Measurements from ENCODE around the gene ABCC1.

ABCC1 gene

DNA sequence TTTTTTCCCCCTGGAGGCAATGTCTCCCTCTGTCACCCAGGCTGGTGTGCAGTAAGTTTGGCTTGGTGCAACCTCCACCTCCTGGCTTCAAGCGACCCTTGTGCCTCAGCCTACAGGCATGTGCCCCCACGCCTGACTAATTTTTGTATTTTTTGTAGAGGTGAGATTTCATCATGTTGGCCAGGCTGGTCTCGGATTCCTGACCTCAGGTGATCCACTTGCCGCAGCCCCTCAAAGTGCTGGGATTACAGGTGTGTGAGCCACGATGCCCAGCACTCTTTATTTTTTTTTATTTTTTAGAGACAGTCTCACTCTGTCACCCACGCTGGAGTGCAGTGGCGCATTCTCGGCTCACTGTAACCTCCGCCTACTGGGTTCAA lies 160.7 kb downstream of the ABCC1 start:
- H3K4me3 ChIP-seq (ENCODE audit: insufficient read depth, low read depth, low read length, poor library complexity, severe bottlenecking): no peak overlapping the region
- H3K27ac ChIP-seq (ENCODE audit: insufficient read depth, low read length, poor library complexity, severe bottlenecking): no peak overlapping the region
- DNase-seq: no peak
- peaks cover 75% of the 10 kb centered on the region for H3K36me3 ChIP-seq (ENCODE audit: control insufficient read depth, insufficient read depth, low read length)
- H3K27me3 ChIP-seq (replicated peaks; ENCODE audit: control insufficient read depth, insufficient read depth, low read length, poor library complexity, severe bottlenecking): no peaks in the 10 kb centered on the region
- H3K9me3 ChIP-seq (ENCODE audit: control insufficient read depth, low read length): no peaks in the 10 kb centered on the region
- no peaks in the 10 kb centered on the region for H3K4me1 ChIP-seq (ENCODE audit: control insufficient read depth, insufficient read depth, low read length, poor library complexity, severe bottlenecking)

DNA sequence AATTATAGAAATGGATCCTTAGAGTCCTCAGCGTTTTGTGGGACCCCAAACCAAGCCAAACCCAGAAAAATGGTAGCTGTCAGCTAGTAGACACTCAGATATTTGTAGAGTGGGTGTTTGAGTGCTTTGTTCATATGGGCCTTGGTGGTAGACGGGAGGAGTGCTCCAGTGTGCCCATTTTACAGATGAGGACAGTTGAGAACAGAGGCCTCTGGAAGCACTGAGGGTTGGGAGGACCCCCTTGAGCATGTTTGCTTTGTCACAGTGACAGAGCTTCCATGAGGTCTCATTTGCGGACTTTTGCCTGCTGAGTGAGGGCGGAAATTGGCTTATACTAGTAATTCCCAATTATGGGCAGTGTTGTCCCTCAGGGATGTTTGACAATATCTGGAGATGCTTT lies 162.2 kb downstream of the ABCC1 start:
- Histone ChIP-seq H3K27me3 (replicated peaks; ENCODE audit: control insufficient read depth, insufficient read depth, low read length, poor library complexity, severe bottlenecking) (no peaks in the 10 kb centered on the region), H3K4me3 (ENCODE audit: insufficient read depth, low read depth, low read length, poor library complexity, severe bottlenecking) (no peak overlapping the region), H3K36me3 (ENCODE audit: control insufficient read depth, insufficient read depth, low read length) (peaks cover 73% of the 10 kb centered on the region), H3K4me1 (ENCODE audit: control insufficient read depth, insufficient read depth, low read length, poor library complexity, severe bottlenecking) (no peaks in the 10 kb centered on the region), H3K27ac (ENCODE audit: insufficient read depth, low read length, poor library complexity, severe bottlenecking) (no peak overlapping the region), H3K9me3 (ENCODE audit: control insufficient read depth, low read length) (no peaks in the 10 kb centered on the region)
- no peak for DNase-seq

DNA sequence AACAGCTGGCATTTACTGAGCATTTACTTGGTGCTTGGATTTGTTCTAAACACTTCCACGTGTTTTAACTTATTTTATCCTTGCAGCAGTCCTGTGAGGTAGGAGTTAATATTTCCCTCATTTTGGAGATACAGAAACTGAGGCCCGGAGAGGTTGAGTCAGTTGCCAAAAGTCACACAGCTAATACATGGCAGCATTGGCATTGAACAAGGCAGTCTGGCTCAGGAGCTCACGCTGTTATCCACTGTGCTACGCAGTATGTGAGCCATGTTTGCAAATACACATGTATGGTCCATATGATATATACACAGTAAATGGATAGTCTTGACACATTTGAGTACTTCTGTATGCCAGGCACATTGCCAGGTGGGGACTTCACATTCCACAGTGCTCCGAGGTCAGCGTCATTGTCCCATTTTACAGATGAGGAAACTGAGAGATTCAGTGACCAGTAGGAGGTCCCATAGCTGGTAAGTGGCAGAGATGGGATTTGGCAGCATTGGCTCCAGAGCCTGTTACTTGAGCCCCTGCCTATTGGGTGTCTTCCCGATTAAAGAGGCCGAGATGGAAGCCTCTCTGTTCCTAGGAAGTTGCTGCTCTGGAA lies 163.1 kb downstream of the ABCC1 start:
- Histone ChIP-seq H3K4me1 (ENCODE audit: control insufficient read depth, insufficient read depth, low read length, poor library complexity, severe bottlenecking) (no peaks in the 10 kb centered on the region), H3K36me3 (ENCODE audit: control insufficient read depth, insufficient read depth, low read length) (peaks cover 82% of the 10 kb centered on the region), H3K27ac (ENCODE audit: insufficient read depth, low read length, poor library complexity, severe bottlenecking) (no peak overlapping the region), H3K4me3 (ENCODE audit: insufficient read depth, low read depth, low read length, poor library complexity, severe bottlenecking) (no peak overlapping the region), H3K27me3 (replicated peaks; ENCODE audit: control insufficient read depth, insufficient read depth, low read length, poor library complexity, severe bottlenecking) (no peaks in the 10 kb centered on the region), H3K9me3 (ENCODE audit: control insufficient read depth, low read length) (no peaks in the 10 kb centered on the region)
- DNase-seq: no peak

DNA sequence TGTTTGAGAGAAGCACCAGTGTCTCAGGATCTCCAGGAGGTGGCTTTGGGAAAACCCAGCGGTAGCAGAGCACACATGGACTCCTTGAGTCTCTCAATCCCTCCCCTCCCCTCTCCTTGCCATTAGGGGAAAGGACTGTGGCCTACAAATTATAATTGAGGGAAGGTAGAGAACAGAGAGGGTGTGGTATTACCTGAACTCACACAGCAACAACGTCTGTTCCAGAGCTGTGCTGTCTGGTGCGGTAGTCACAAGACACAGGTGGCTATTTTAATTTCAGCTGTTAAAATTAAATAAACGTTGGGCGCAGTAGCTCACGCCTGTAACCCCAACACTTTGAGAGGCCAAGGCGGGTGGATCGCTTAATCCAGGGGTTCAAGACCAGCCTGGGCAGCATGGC lies 163.7 kb downstream of the ABCC1 start:
- DNase-seq: no peak
- H3K27ac ChIP-seq (ENCODE audit: insufficient read depth, low read length, poor library complexity, severe bottlenecking): no peak overlapping the region
- no peaks in the 10 kb centered on the region for H3K27me3 ChIP-seq (replicated peaks; ENCODE audit: control insufficient read depth, insufficient read depth, low read length, poor library complexity, severe bottlenecking)
- H3K4me1 ChIP-seq (ENCODE audit: control insufficient read depth, insufficient read depth, low read length, poor library complexity, severe bottlenecking): no peaks in the 10 kb centered on the region
- H3K4me3 ChIP-seq (ENCODE audit: insufficient read depth, low read depth, low read length, poor library complexity, severe bottlenecking): no peak overlapping the region
- H3K36me3 ChIP-seq (ENCODE audit: control insufficient read depth, insufficient read depth, low read length): peaks cover 87% of the 10 kb centered on the region
- H3K9me3 ChIP-seq (ENCODE audit: control insufficient read depth, low read length): no peaks in the 10 kb centered on the region

DNA sequence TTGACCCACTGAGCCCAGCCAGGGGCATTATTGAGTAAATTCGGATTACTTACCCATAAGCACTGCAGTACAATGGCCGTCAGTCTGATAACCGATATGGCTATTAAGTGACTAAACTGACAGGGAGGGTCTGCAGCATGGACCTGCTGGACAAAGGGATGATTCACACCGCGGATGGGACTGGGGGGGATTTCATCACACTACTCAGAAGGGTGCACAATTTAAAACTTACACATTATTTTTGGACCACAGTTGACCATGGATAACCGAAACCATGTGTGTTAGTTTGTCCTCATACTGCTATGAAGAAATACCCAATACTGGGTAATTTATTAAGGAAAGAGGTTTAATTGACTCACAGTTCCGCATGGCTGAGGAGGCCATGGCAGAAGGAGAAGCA lies 167.4 kb downstream of the ABCC1 start:
- Histone ChIP-seq H3K9me3 (ENCODE audit: control insufficient read depth, low read length) (no peaks in the 10 kb centered on the region), H3K4me3 (ENCODE audit: insufficient read depth, low read depth, low read length, poor library complexity, severe bottlenecking) (no peak overlapping the region), H3K36me3 (ENCODE audit: control insufficient read depth, insufficient read depth, low read length) (peaks cover 82% of the 10 kb centered on the region), H3K4me1 (ENCODE audit: control insufficient read depth, insufficient read depth, low read length, poor library complexity, severe bottlenecking) (no peaks in the 10 kb centered on the region), H3K27ac (ENCODE audit: insufficient read depth, low read length, poor library complexity, severe bottlenecking) (no peak overlapping the region), H3K27me3 (replicated peaks; ENCODE audit: control insufficient read depth, insufficient read depth, low read length, poor library complexity, severe bottlenecking) (no peaks in the 10 kb centered on the region)
- DNase-seq: no peak

DNA sequence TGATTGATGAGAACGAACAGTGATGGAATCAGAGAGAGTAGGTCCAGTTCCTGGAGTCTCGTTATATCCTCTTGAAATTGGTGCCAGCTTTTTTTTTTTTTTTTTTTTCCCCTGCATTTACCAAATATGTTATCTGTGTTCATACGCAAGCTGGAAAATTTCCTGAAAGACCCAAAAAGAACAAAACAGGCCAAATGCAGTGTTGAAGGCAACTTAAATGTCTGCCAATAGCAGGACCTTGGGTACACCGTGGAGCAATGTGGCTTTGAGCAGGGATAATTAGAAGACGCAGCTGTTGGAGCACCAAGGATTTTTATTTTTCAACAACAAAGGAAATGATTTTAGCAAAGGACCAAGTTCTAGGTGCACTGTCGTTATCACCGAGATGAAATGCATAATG lies 168.9 kb downstream of the ABCC1 start:
- no peaks in the 10 kb centered on the region for H3K9me3 ChIP-seq (ENCODE audit: control insufficient read depth, low read length)
- H3K4me1 ChIP-seq (ENCODE audit: control insufficient read depth, insufficient read depth, low read length, poor library complexity, severe bottlenecking): no peaks in the 10 kb centered on the region
- H3K4me3 ChIP-seq (ENCODE audit: insufficient read depth, low read depth, low read length, poor library complexity, severe bottlenecking): no peak overlapping the region
- H3K27me3 ChIP-seq (replicated peaks; ENCODE audit: control insufficient read depth, insufficient read depth, low read length, poor library complexity, severe bottlenecking): no peaks in the 10 kb centered on the region
- no peak for DNase-seq
- peaks cover 82% of the 10 kb centered on the region for H3K36me3 ChIP-seq (ENCODE audit: control insufficient read depth, insufficient read depth, low read length)
- H3K27ac ChIP-seq (ENCODE audit: insufficient read depth, low read length, poor library complexity, severe bottlenecking): no peak overlapping the region

DNA sequence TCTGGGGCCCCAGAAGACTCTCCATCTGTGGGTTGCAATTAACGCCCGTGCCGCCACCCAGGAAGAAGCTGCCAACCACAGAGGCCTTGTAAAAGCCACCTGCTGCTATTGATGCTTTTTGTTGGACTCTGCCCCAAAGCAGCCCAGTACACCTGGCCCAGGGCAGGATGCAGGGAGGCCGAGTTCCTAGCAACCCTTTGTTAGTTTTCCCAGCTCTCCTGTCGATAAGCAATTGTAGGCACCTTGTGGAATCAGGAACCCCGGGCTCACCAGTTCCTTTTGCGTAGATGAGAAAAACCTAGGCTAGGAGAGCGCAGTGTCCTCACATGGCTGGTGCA lies 170.6 kb downstream of the ABCC1 start:
- Histone ChIP-seq H3K4me1 (ENCODE audit: control insufficient read depth, insufficient read depth, low read length, poor library complexity, severe bottlenecking) (no peaks in the 10 kb centered on the region), H3K27me3 (replicated peaks; ENCODE audit: control insufficient read depth, insufficient read depth, low read length, poor library complexity, severe bottlenecking) (no peaks in the 10 kb centered on the region), H3K36me3 (ENCODE audit: control insufficient read depth, insufficient read depth, low read length) (peaks cover 82% of the 10 kb centered on the region), H3K9me3 (ENCODE audit: control insufficient read depth, low read length) (peaks cover 9% of the 10 kb centered on the region), H3K27ac (ENCODE audit: insufficient read depth, low read length, poor library complexity, severe bottlenecking) (no peak overlapping the region), H3K4me3 (ENCODE audit: insufficient read depth, low read depth, low read length, poor library complexity, severe bottlenecking) (no peak overlapping the region)
- no peak for DNase-seq

DNA sequence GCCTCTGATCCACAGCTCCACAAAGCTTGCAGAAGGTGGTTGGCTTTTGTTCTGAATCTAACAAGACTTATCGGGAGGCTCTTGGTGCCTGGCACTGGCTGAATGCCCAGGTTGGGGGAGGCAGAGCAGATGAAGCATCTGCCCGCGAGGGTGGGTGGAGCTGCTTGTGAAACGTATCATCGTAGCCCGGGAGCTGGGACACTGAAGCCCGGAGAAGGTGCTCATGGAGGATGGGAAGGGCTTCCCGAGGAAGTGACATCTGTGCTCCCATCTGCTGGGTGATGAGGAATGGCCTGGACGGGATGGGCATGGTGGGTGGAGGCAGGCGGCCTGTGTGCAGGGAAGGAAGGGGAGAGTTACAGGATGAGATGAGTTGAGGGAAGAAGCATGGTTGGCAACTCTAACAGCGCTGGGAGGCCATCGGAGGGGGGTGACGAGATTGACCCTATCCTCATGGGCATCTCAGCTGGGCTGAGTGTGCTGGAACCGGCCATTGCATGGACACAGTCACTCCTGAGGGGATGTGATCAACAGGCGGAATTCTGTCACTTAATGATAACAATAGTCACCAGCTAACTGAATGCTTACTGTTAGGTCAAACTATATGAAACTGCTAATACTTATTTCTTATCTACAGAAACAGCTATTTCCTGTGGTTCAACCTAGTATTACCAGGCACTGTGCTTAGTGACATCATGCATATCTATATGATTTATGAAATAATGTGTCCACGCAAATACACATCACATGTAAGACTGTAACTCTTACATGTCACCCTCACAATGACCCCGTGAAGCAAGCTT lies 171.2 kb downstream of the ABCC1 start:
- Histone ChIP-seq H3K36me3 (ENCODE audit: control insufficient read depth, insufficient read depth, low read length) (peaks cover 82% of the 10 kb centered on the region), H3K27me3 (replicated peaks; ENCODE audit: control insufficient read depth, insufficient read depth, low read length, poor library complexity, severe bottlenecking) (no peaks in the 10 kb centered on the region), H3K4me3 (ENCODE audit: insufficient read depth, low read depth, low read length, poor library complexity, severe bottlenecking) (no peak overlapping the region), H3K27ac (ENCODE audit: insufficient read depth, low read length, poor library complexity, severe bottlenecking) (no peak overlapping the region), H3K4me1 (ENCODE audit: control insufficient read depth, insufficient read depth, low read length, poor library complexity, severe bottlenecking) (no peaks in the 10 kb centered on the region), H3K9me3 (ENCODE audit: control insufficient read depth, low read length) (peaks cover 10% of the 10 kb centered on the region)
- no peak for DNase-seq

DNA sequence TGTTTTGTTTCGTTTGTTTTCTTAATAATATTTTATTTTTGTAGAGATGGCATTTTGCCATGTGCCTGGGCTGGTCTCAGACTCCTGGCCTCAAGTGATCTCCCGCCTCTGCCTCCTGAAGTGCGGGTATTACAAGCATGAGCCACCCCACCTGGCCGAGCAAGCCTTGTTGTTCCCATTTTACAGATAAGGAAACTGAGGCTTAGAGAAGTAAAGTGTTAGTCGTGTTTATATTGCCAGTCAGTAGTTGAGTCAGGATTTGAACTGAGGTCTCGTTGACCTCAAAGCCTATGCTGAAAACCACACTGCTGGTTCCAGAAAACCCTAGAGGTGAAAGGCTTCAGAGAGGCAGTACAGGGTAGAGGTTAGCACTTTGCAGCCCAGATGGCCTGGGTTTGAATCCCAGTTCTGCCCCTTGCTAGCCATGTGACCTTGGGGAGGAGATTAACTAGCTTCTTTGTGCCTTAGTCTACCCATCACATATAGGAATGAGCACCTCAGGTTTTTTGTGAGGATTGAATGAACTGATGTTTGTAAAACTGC lies 171.8 kb downstream of the ABCC1 start:
- Histone ChIP-seq H3K4me3 (ENCODE audit: insufficient read depth, low read depth, low read length, poor library complexity, severe bottlenecking) (no peak overlapping the region), H3K27ac (ENCODE audit: insufficient read depth, low read length, poor library complexity, severe bottlenecking) (no peak overlapping the region), H3K27me3 (replicated peaks; ENCODE audit: control insufficient read depth, insufficient read depth, low read length, poor library complexity, severe bottlenecking) (no peaks in the 10 kb centered on the region), H3K4me1 (ENCODE audit: control insufficient read depth, insufficient read depth, low read length, poor library complexity, severe bottlenecking) (no peaks in the 10 kb centered on the region), H3K36me3 (ENCODE audit: control insufficient read depth, insufficient read depth, low read length) (peaks cover 88% of the 10 kb centered on the region), H3K9me3 (ENCODE audit: control insufficient read depth, low read length) (peaks cover 10% of the 10 kb centered on the region)
- no peak for DNase-seq

DNA sequence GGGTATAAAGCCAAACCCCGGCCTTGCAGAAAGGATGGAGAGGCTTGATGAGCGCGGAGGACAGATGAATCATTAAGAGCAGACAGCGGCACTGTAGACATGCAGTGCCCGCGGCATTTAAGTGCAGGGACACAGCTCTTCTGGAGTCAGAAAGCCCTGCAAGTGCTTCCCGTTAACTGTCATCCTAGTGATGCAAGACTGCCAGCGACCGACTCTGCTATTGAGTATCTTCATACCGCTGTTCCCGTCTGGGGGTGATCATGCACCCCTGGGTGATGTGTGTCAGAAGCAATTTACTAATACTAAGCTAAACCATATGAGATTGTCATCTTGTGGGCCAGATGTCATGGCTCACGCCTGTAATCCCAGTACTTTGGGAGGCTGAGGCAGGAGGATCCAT lies 172.8 kb downstream of the ABCC1 start:
- no peak for DNase-seq
- Histone ChIP-seq H3K4me3 (ENCODE audit: insufficient read depth, low read depth, low read length, poor library complexity, severe bottlenecking) (no peak overlapping the region), H3K4me1 (ENCODE audit: control insufficient read depth, insufficient read depth, low read length, poor library complexity, severe bottlenecking) (no peaks in the 10 kb centered on the region), H3K27me3 (replicated peaks; ENCODE audit: control insufficient read depth, insufficient read depth, low read length, poor library complexity, severe bottlenecking) (no peaks in the 10 kb centered on the region), H3K36me3 (ENCODE audit: control insufficient read depth, insufficient read depth, low read length) (peaks cover 83% of the 10 kb centered on the region), H3K27ac (ENCODE audit: insufficient read depth, low read length, poor library complexity, severe bottlenecking) (no peak overlapping the region), H3K9me3 (ENCODE audit: control insufficient read depth, low read length) (peaks cover 10% of the 10 kb centered on the region)
